Heart left ventricle (tissue), 16 donors: ENCODE data around the gene NXPH4. TPM values are rescaled to one million over a fixed set of nuclear protein-coding genes. Genes with fewer than 3 reads are reported as not detected.

Source experiments
- ATAC-seq, 4 donors: fragments of 200-7000 bp; cut with Tn5 transposase; one replicate each; pipeline ENCODE4 v1.9.1; 2020 to 2022; ENCODE audit warnings: moderate library complexity in 4 of 4, mild to moderate bottlenecking in 3 of 4, moderate number of reproducible peaks in 1 of 4
- DNase-seq, 5 donors: peaks; one replicate each; pipeline ENCODE4 v3.0.0-alpha.2; 2020
- H3K27ac ChIP-seq, 12 donors: fragments of 200-600 bp; sonication (generic) in 4 of 12; one replicate each; pipeline versions ENCODE4 v1.5.0 to v1.8.0; 2016 to 2022; ENCODE audit warnings: mild to moderate bottlenecking in 2 of 12
- H3K27me3 ChIP-seq, 9 donors: fragments of 200-600 bp; sonication (generic) in 2 of 9; one replicate each; pipeline versions ENCODE4 v1.5.1 to v1.8.0; 2016 to 2022; ENCODE audit warnings: mild to moderate bottlenecking in 3 of 9
- H3K36me3 ChIP-seq, 9 donors: fragments of 200-600 bp; sonication (generic) in 2 of 9; one replicate each; pipeline versions ENCODE4 v1.5.0 to v1.8.0; 2018 to 2022; ENCODE audit warnings: mild to moderate bottlenecking in 2 of 9
- H3K4me1 ChIP-seq, 12 donors: fragments of 200-600 bp; sonication (generic) in 4 of 12; one replicate each; pipeline versions ENCODE4 v1.5.0 to v1.8.0; 2016 to 2022; ENCODE audit warnings: mild to moderate bottlenecking in 3 of 12
- H3K4me3 ChIP-seq, 12 donors: fragments of 200-600 bp; sonication (generic) in 4 of 12; one replicate each; pipeline versions ENCODE4 v1.5.0 to v1.8.0; 2017 to 2022; ENCODE audit warnings: mild to moderate bottlenecking in 9 of 12, moderate library complexity in 4 of 12
- H3K9me3 ChIP-seq, 12 donors: fragments of 200-600 bp; sonication (generic) in 4 of 12; one replicate each; pipeline versions ENCODE4 v1.5.0 to v1.8.0; 2016 to 2022; ENCODE audit warnings: mild to moderate bottlenecking in 1 of 12
- CTCF ChIP-seq, 12 donors: fragments of 200-600 bp; sonication (generic) in 4 of 12; IDR thresholded peaks; one replicate each; pipeline versions ENCODE4 v1.5.0 to v1.8.0; 2018 to 2022; ENCODE audit warnings: antibody characterized with exemption in 12 of 12, mild to moderate bottlenecking in 5 of 12
- POLR2A ChIP-seq, 2 donors: fragments of 450-650 bp; IDR thresholded peaks; one replicate each; pipeline ENCODE4 v1.6.1; 2017; ENCODE audit warnings: antibody characterized with exemption in 2 of 2, mild to moderate bottlenecking in 2 of 2, moderate library complexity in 2 of 2
- WGBS, 4 donors: extraction: QIAGEN DNeasy Blood & Tissue Kit in 2 of 4; methylation state at CpG; one replicate each; pipeline versions ENCODE4 v1.1.5 to v1.1.7; 2013 to 2018; 5-methylcytosine and 5-hydroxymethylcytosine counted together
- intact Hi-C, 10 donors: fragments of 100-400 bp; cut with DNase I; formaldehyde crosslinking; loops; one replicate each; pipeline versions ENCODE4 v1.11.1 to v1.14.2; 2022
- polyA plus RNA-seq, 2 donors: library from polyadenylated mRNA; stranded (reverse); fragments of 200-250 nt; gene quantifications; one replicate each; pipeline ENCODE4 v1.2.3, GENCODE V29; 2013
- total RNA-seq, 9 donors: library from RNA; depleted of rRNA in 2 of 9; stranded (reverse); fragments of >200 nt in 2 of 9; fragmentation: NEBNext Ultra II Directional in 3 of 9; extraction: Animal tissue kit (Norgen Biotek cat#: 25700) in 3 of 9; gene quantifications; one replicate each; pipeline versions ENCODE4 v1.1.0 to v1.2.4, GENCODE V29; 2016 to 2023
- donor health status: ischemic (EF 13 %, LVEDD 7.1; RV severe dilation, severe dysfunction).
- donor health status: healthy with polysubstance abuse.
- donor health status: DM: no; HTN: yes; CAD: no.
- donor health status: DM: no; HTN: no; CAD: no.
- donor health status: ischemic (EF 25% LVEDD 6.9; RV normal size, moderate dysfunction).
- donor health status: ischemic (EF 25% LVEDD 5.7; RV mildly dilated, moderate dysfunction).
- donor health status: healthy.
- donor health status: DM: yes; HTN: yes; CAD: no.
- donor health status: ischemic (EF 35%, LVEDD 5.7; RV mildly dilated, moderate dysfunction).
- donor health status: nonischemic (EF 11% LVEDD 7.7; RV severe dilation, severe dysfunction).
- donor health status: DM: yes; HTN: yes; CAD: no.
- donor health status: PGD.
- donor health status: ischemic (EF 29% LVEDD 5.4; RV normal size, mild dysfunction).
- donor health status: nonischemic (EF 23%, LVEDD 6.1; RV moderate dilation, normal function).

NXPH4 gene
- total and polyA plus RNA-seq, 11 donors = 1.3 to 8.0 (median 3.0) TPM

GRCh38 chr12:57190821-57191220 lies 25.8 kb upstream of the NXPH4 start:
- Histone ChIP-seq H3K4me3 (no peak overlapping the region), H3K27me3 (no peaks in the 10 kb centered on the region), H3K4me1 (peaks cover 0 to 17% (median 8%) of the 10 kb centered on the region in 12 donors), H3K36me3 (peaks cover 0 to 98% (median 88%) of the 10 kb centered on the region in 9 donors), H3K27ac (no peak overlapping the region), H3K9me3 (no peaks in the 10 kb centered on the region)
- DNase-seq (no peak), ATAC-seq (no peak)
- TF ChIP-seq POLR2A (IDR thresholded peaks at IDR 0.05) = no peak
- TF ChIP-seq CTCF (IDR thresholded peaks at IDR 0.05) = no peak
- intact Hi-C loops = no loop called here
- WGBS, 4 donors = 93 to 96% (median 95%) methylated on average over 5 to 23 of the region's 23 CpGs

- H3K36me3 ChIP-seq = peaks cover 0 to 98% (median 88%) of the 10 kb centered on the region in 9 donors
- TF ChIP-seq POLR2A (IDR thresholded peaks at IDR 0.05) = no peak
- no peak for TF ChIP-seq CTCF (IDR thresholded peaks at IDR 0.05)
- intact Hi-C loops = no loop called here
- H3K27ac ChIP-seq = no peak overlapping the region
- ATAC-seq (no peak), DNase-seq (no peak)
- 81 to 92% (median 88%) methylated on average over 11 of the region's 11 CpGs for WGBS, 4 donors
- H3K27me3 ChIP-seq = no peaks in the 10 kb centered on the region
- no peaks in the 10 kb centered on the region for H3K9me3 ChIP-seq
- no peak overlapping the region for H3K4me3 ChIP-seq
- peaks cover 0 to 17% (median 8%) of the 10 kb centered on the region in 12 donors for H3K4me1 ChIP-seq
Observed at GRCh38 chr12:57191410-57191809, 25.2 kb upstream of the NXPH4 start.

- Histone ChIP-seq H3K27me3 (no peaks in the 10 kb centered on the region), H3K36me3 (peaks cover 0 to 98% (median 88%) of the 10 kb centered on the region in 9 donors), H3K9me3 (no peaks in the 10 kb centered on the region), H3K4me1 (peaks cover 0 to 17% (median 8%) of the 10 kb centered on the region in 12 donors), H3K27ac (no peak overlapping the region), H3K4me3 (no peak overlapping the region)
- DNase-seq (no peak), ATAC-seq (no peak)
- intact Hi-C loops = no loop called here
- 62 to 91% (median 88%) methylated on average over 7 to 16 of the region's 16 CpGs for WGBS, 4 donors
- no peak for TF ChIP-seq POLR2A (IDR thresholded peaks at IDR 0.05)
- no peak for TF ChIP-seq CTCF (IDR thresholded peaks at IDR 0.05)
Observed at GRCh38 chr12:57192920-57193319, 23.7 kb upstream of the NXPH4 start.

GRCh38 chr12:57193706-57194245 lies 22.8 kb upstream of the NXPH4 start:
- H3K4me3 ChIP-seq = no peak overlapping the region
- ATAC-seq (no peak), DNase-seq (no peak)
- peaks cover 0 to 17% (median 8%) of the 10 kb centered on the region in 12 donors for H3K4me1 ChIP-seq
- H3K27me3 ChIP-seq = no peaks in the 10 kb centered on the region
- 88 to 93% (median 90%) methylated on average over 16 to 19 of the region's 19 CpGs for WGBS, 4 donors
- intact Hi-C loops = no loop called here
- peaks cover 0 to 99% (median 88%) of the 10 kb centered on the region in 9 donors for H3K36me3 ChIP-seq
- no peak overlapping the region for H3K27ac ChIP-seq
- TF ChIP-seq CTCF (IDR thresholded peaks at IDR 0.05) = no peak
- TF ChIP-seq POLR2A (IDR thresholded peaks at IDR 0.05) = no peak
- H3K9me3 ChIP-seq = no peaks in the 10 kb centered on the region
